Regular cardiac myocyte (primary cell): ENCODE measurements around the gene CXCR3. TPM values are rescaled to one million over a fixed set of nuclear protein-coding genes. Genes with fewer than 3 reads are reported as not detected.

Source experiments
- total RNA-seq: library from RNA; depleted of rRNA; stranded (reverse); fragments of >200 nt; gene quantifications from 2 replicates; pipeline ENCODE4 v1.2.3, GENCODE V29; 2014

CXCR3 gene
- total RNA-seq = not detected in 2 replicates

GRCh38 chrX:71618303-71618721, at the start of gene CXCR3:
Gene CXCR3 (minus strand): TSS chrX:71618511. CDS start chrX:71618449, 62 bp downstream.

GRCh38 chrX:71667328-71668247, 49.3 kb upstream of the CXCR3 start, which contains the start of gene LOC101059915:
Gene LOC101059915 (plus strand): TSS chrX:71667546.

GRCh38 chrX:71578253-71579135, 39.8 kb downstream of the CXCR3 start, which contains the start of gene GCNA:
Gene GCNA (plus strand): TSS chrX:71578437. CDS start chrX:71580822, 2,385 bp downstream.

Other genes starting within 250 kb of the CXCR3 start
- gene OGT, start 85.4 kb downstream of the CXCR3 start, total RNA-seq = 56.9 and 117 TPM in 2 replicates
- gene GCNA, start 40.1 kb downstream of the CXCR3 start, total RNA-seq = 1.5 and 3.4 TPM in 2 replicates
- gene CXorf49, start 99.8 kb upstream of the CXCR3 start, total RNA-seq = not detected in 2 replicates
- not detected in 2 replicates for gene CXorf49B, start 144.8 kb upstream of the CXCR3 start, total RNA-seq